HCT116 (cell line): ENCODE measurements around the gene GNA12. TPM values are rescaled to one million over a fixed set of nuclear protein-coding genes. Genes with fewer than 3 reads are reported as not detected.

Experiments
- ATAC-seq: fragments of 200-7000 bp; cut with Tn5 transposase; 2 replicates; pipeline ENCODE4 v1.9.1; 2020; ENCODE audit warnings: mild to moderate bottlenecking, moderate library complexity
- BruUV-seq: library from RNA; stranded (reverse); fragments of 400-500 nt; replicated peaks from 2 replicates; lab custom pipeline; 2021; lab: Mats Ljungman, UMichigan
- CTCF ChIA-PET: fragments of 300-600 bp; sonication (Branson Sonifier 250); formaldehyde crosslinking; loops from one replicate; lab custom pipeline; 2021; ENCODE audit warnings: antibody characterized with exemption; lab: Charles Lee
- POLR2A ChIA-PET: fragments of 300-600, 350-600 bp; sonication (Branson Sonifier 250); formaldehyde crosslinking; loops from one replicate; lab custom pipeline; 2021; ENCODE audit warnings: antibody characterized with exemption; lab: Charles Lee
- RAD21 ChIA-PET, 2 experiments: fragments of 300-600 bp; sonication (Branson Sonifier 250); formaldehyde crosslinking; loops; one replicate each; lab custom pipeline; 2023; ENCODE audit warnings: low total read pairs in 2 of 2; ENCODE audit not compliant: uncharacterized antibody in 2 of 2, unreplicated experiment in 2 of 2, low non-redundant PET in 1 of 2; lab: Charles Lee
- DNase-seq: peaks from one replicate; pipeline ENCODE4 v3.0.0-alpha.2; 2010; ENCODE audit warnings: low read depth, low spot score
- H2AFZ ChIP-seq: fragments of 200-600 bp; shearing (Covaris generic), sonication (generic); 2 replicates; pipeline ENCODE4 v1.6.1; 2017; ENCODE audit warnings: low read depth, mixed run types, mixed read lengths, antibody characterized with exemption, low read length; ENCODE audit not compliant: poor library complexity, severe bottlenecking
- H3K27ac ChIP-seq: 2 replicates; pipeline ENCODE4 v1.5.1; 2012; ENCODE audit warnings: low read depth, low read length
- H3K27me3 ChIP-seq: fragments of 200-600 bp; sonication (generic); 2 replicates; pipeline ENCODE4 v1.6.1; 2016; ENCODE audit warnings: mixed run types, low read length, mixed read lengths; ENCODE audit not compliant: insufficient read depth
- H3K36me3 ChIP-seq, 2 experiments: fragments of 200-500 bp in 1 of 2; fragments of 200-600 bp in 1 of 2; sonication (Bioruptor generic) in 1 of 2; sonication (generic) in 1 of 2; 2 replicates each; pipeline versions ENCODE4 v1.5.1 to v1.6.1; 2014 to 2016; ENCODE audit warnings: low read length in 2 of 2, inconsistent platforms in 1 of 2, mixed read lengths in 1 of 2, mixed run types in 1 of 2; ENCODE audit not compliant: insufficient read depth in 2 of 2, control insufficient read depth in 1 of 2
- H3K4me1 ChIP-seq, 2 experiments: fragments of 200-600 bp in 1 of 2; sonication (generic) in 1 of 2; 2 replicates each; pipeline versions ENCODE4 v1.5.1 to v1.6.1; 2012 to 2017; ENCODE audit warnings: low read length in 2 of 2, inconsistent platforms in 1 of 2, mild to moderate bottlenecking in 1 of 2, mixed read lengths in 1 of 2, mixed run types in 1 of 2, moderate library complexity in 1 of 2; ENCODE audit not compliant: insufficient read depth in 2 of 2, control insufficient read depth in 1 of 2
- H3K4me2 ChIP-seq: fragments of 200-600 bp; sonication (generic); 2 replicates; pipeline ENCODE4 v1.6.1; 2017; ENCODE audit warnings: mixed run types, low read length, mixed read lengths
- H3K4me3 ChIP-seq, 2 experiments: fragments of 200-600 bp in 1 of 2; sonication (generic) in 1 of 2; replicated peaks in 1 of 2; 2 replicates each; pipeline ENCODE4 v1.5.1; 2011 to 2016; ENCODE audit warnings: low read length in 2 of 2, control low read depth in 1 of 2, low read depth in 1 of 2, mild to moderate bottlenecking in 1 of 2, mixed read lengths in 1 of 2, mixed run types in 1 of 2
- H3K79me2 ChIP-seq: fragments of 200-600 bp; sonication (generic); 2 replicates; pipeline ENCODE4 v1.6.1; 2017; ENCODE audit warnings: mild to moderate bottlenecking, mixed run types, low read length, moderate library complexity, mixed read lengths; ENCODE audit not compliant: insufficient read depth
- H3K9ac ChIP-seq: fragments of 200-600 bp; sonication (generic); 2 replicates; pipeline ENCODE4 v1.6.1; 2016; ENCODE audit warnings: low read length, mixed read lengths
- H3K9me2 ChIP-seq: fragments of 200-600 bp; sonication (generic), shearing (Covaris generic); 2 replicates; pipeline ENCODE4 v1.6.1; 2017; ENCODE audit warnings: mixed run types, mild to moderate bottlenecking, moderate library complexity; ENCODE audit not compliant: insufficient read depth
- H3K9me3 ChIP-seq, 2 experiments: fragments of 200-500 bp in 1 of 2; fragments of 200-600 bp in 1 of 2; sonication (Bioruptor generic) in 1 of 2; sonication (generic) in 1 of 2; 2 replicates each; pipeline ENCODE4 v1.6.1; 2014 to 2017; ENCODE audit warnings: low read length in 2 of 2, mixed read lengths in 2 of 2, inconsistent platforms in 1 of 2, low read depth in 1 of 2, mild to moderate bottlenecking in 1 of 2, mixed run types in 1 of 2, moderate library complexity in 1 of 2; ENCODE audit not compliant: control insufficient read depth in 1 of 2, insufficient read depth in 1 of 2
- H4K20me1 ChIP-seq: fragments of 200-600 bp; sonication (generic), shearing (Covaris generic); 2 replicates; pipeline ENCODE4 v1.6.1; 2017; ENCODE audit warnings: mixed run types, mild to moderate bottlenecking, moderate library complexity; ENCODE audit not compliant: insufficient read depth
- CBX3 ChIP-seq: IDR thresholded peaks from 2 replicates; pipeline ENCODE4 v1.6.1; 2012; ENCODE audit warnings: low read depth
- CEBPB ChIP-seq: IDR thresholded peaks from 2 replicates; pipeline ENCODE4 v1.6.1; 2012; ENCODE audit warnings: low read depth
- EGR1 ChIP-seq: IDR thresholded peaks from 2 replicates; pipeline ENCODE4 v1.6.1; 2012; ENCODE audit warnings: low read depth
- EZH2phosphoT487 ChIP-seq: fragments of 200-600 bp; IDR thresholded peaks from 2 replicates; pipeline ENCODE4 v1.6.1; 2018; ENCODE audit warnings: antibody characterized with exemption, borderline replicate concordance
- POLR2A ChIP-seq: IDR thresholded peaks from 2 replicates; pipeline ENCODE4 v1.7.0; 2011; ENCODE audit warnings: borderline replicate concordance; ENCODE audit not compliant: insufficient read depth, insufficient read length; ENCODE audit errors: extremely low read depth
- SP1 ChIP-seq: IDR thresholded peaks from 2 replicates; pipeline ENCODE4 v1.6.1; 2012; ENCODE audit warnings: low read depth
- SRF ChIP-seq: IDR thresholded peaks from 2 replicates; pipeline ENCODE4 v1.6.1; 2012; ENCODE audit warnings: low read depth
- TCF7L2 ChIP-seq: IDR thresholded peaks from 2 replicates; pipeline ENCODE4 v1.7.0; 2011; ENCODE audit warnings: borderline replicate concordance, inconsistent platforms; ENCODE audit not compliant: insufficient read depth, insufficient read length; ENCODE audit errors: extremely low read depth
- YY1 ChIP-seq: IDR thresholded peaks from 2 replicates; pipeline ENCODE4 v1.6.1; 2011; ENCODE audit warnings: low read length, low read depth, moderate library complexity, mild to moderate bottlenecking; ENCODE audit not compliant: insufficient replicate concordance; ENCODE audit errors: extremely low read depth
- ZNF274 ChIP-seq: fragments of 200-500 bp; sonication (Bioruptor generic); IDR thresholded peaks from 2 replicates; pipeline ENCODE4 v1.6.1; 2014; ENCODE audit warnings: mild to moderate bottlenecking, low read depth, low read length, inconsistent platforms
- intact Hi-C: fragments of 100-400 bp; cut with micrococcal nuclease; formaldehyde crosslinking; loops from 2 replicates; pipeline ENCODE4 v1.10.0; 2022
- total RNA-seq: library from RNA; stranded (reverse); gene quantifications from one replicate; pipeline ENCODE4 v1.2.1, GENCODE V29; 2021; ENCODE audit not compliant: unreplicated experiment
- TF ChIP-seq, protein P1 (sequence below): IDR thresholded peaks from 2 replicates; pipeline ENCODE4 v1.6.1; 2012
- TF ChIP-seq, protein P2 (sequence below), 3 experiments: fragments of 200-600 bp in 1 of 3; sonication (generic) in 1 of 3; IDR thresholded peaks in 2 of 3; conservative IDR thresholded peaks in 1 of 3; 2 replicates each; pipeline ENCODE4 v1.5.1; 2012 to 2017; ENCODE audit warnings: low read depth in 2 of 3, low read length in 2 of 3, antibody characterized with exemption in 1 of 3, borderline replicate concordance in 1 of 3, control low read depth in 1 of 3, mild to moderate bottlenecking in 1 of 3, mixed read lengths in 1 of 3, mixed run types in 1 of 3, moderate library complexity in 1 of 3; ENCODE audit not compliant: insufficient read depth in 1 of 3
- TF ChIP-seq, protein P3 (sequence below): IDR thresholded peaks from 2 replicates; pipeline ENCODE4 v1.6.1; 2012; ENCODE audit warnings: low read depth

Gene GNA12
- total RNA-seq, 1 experiment from 2014 or later: 32.6 TPM

DNA sequence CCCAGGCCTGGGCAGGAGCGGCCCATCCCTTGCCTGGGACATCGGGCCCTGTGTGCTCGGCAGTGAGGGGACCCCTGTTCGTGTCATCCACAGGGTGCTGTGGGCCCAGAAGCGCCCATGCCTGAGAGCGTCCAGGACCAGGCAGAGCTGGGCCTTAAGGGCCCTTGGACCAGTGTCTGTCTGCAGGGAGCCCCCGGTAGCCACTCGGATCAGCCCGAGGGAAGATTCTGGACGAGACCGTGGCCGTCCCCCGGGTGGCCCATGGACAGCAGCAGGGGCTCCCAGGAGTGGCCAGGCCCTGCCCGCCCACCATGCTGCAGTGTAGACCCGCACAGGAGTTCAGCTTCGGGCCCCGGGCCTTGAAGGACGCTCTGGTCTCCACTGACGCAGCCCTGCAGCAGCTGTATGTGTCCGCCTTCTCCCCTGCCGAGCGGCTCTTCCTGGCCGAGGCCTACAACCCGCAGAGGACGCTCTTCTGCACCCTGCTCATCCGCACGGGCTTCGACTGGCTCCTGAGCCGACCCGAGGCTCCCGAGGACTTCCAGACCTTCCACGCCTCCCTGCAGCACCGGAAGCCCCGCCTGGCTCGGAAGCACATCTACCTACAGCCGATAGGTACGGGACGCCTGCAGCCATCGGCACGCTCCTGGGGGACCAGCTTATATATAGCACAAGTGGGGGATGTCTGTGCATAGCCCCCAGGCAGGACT lies 143.8 kb downstream of the GNA12 start:
- H3K27ac ChIP-seq: no peak overlapping the region
- H3K4me1 ChIP-seq: peaks cover 8 to 12% of the 10 kb centered on the region in 2 experiments
- H3K36me3 ChIP-seq: no peaks in the 10 kb centered on the region
- no peaks in the 10 kb centered on the region for H3K9me2 ChIP-seq
- no peak for ATAC-seq
- no peak for DNase-seq
- H3K27me3 ChIP-seq: no peaks in the 10 kb centered on the region
- H4K20me1 ChIP-seq: no peaks in the 10 kb centered on the region
- H2AFZ ChIP-seq: no peak overlapping the region
- POLR2A ChIA-PET: no interaction called here
- H3K9ac ChIP-seq: no peak overlapping the region
- RAD21 ChIA-PET: no interaction called here
- TF ChIP-seq CEBPB (no peak), ZNF274 (no peak), TCF7L2 (no peak), SRF (no peak), POLR2A (no peak), YY1 (no peak)
- TF ChIP-seq, protein P1, sequence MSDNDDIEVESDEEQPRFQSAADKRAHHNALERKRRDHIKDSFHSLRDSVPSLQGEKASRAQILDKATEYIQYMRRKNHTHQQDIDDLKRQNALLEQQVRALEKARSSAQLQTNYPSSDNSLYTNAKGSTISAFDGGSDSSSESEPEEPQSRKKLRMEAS: no peak
- TF ChIP-seq, all 23 proteins: peak for 0
- intact Hi-C loops: no loop called here
- Histone ChIP-seq H3K9me3 (no peaks in the 10 kb centered on the region), H3K79me2 (no peaks in the 10 kb centered on the region), H3K4me2 (no peak overlapping the region), H3K4me3 (no peak overlapping the region)
- CTCF ChIA-PET: no interaction called here
- BruUV-seq: no TSS peak

DNA sequence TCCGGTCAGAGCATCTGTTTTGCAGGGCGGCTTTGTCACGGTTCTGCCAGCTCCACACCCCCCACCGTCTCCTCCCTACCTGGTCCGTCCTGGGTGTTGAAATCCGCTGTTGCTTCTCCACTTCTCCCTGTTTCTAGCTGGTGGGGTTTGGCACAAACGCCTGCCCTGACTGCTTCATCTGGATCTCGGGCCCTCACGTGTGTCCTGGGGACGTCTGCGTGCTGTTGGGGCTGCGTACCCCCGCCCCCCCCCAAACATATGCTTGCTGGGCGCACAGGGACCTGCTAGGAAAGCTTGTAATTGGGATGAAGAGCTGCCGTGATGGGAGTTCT lies 144.9 kb downstream of the GNA12 start:
- H3K36me3 ChIP-seq: no peaks in the 10 kb centered on the region
- no TSS peak for BruUV-seq
- no peak overlapping the region for H3K4me3 ChIP-seq
- H3K79me2 ChIP-seq: no peaks in the 10 kb centered on the region
- ChIA-PET POLR2A (no interaction called here), CTCF (no interaction called here), RAD21 (no interaction called here)
- H4K20me1 ChIP-seq: no peaks in the 10 kb centered on the region
- H3K4me1 ChIP-seq: peaks cover 3% of the 10 kb centered on the region in 2 experiments
- no peaks in the 10 kb centered on the region for H3K27me3 ChIP-seq
- H3K4me2 ChIP-seq: no peak overlapping the region
- H3K9ac ChIP-seq: no peak overlapping the region
- DNase-seq: no peak
- H3K9me3 ChIP-seq: no peaks in the 10 kb centered on the region
- no peak for ATAC-seq
- no peak overlapping the region for H3K27ac ChIP-seq
- no peak overlapping the region for H2AFZ ChIP-seq
- intact Hi-C loops: no loop called here
- no peaks in the 10 kb centered on the region for H3K9me2 ChIP-seq
- TF ChIP-seq SP1 (no peak), CBX3 (no peak), TCF7L2 (no peak), POLR2A (no peak), EZH2phosphoT487 (no peak), CEBPB (no peak), SRF (no peak), EGR1 (no peak)
- TF ChIP-seq, protein P2, sequence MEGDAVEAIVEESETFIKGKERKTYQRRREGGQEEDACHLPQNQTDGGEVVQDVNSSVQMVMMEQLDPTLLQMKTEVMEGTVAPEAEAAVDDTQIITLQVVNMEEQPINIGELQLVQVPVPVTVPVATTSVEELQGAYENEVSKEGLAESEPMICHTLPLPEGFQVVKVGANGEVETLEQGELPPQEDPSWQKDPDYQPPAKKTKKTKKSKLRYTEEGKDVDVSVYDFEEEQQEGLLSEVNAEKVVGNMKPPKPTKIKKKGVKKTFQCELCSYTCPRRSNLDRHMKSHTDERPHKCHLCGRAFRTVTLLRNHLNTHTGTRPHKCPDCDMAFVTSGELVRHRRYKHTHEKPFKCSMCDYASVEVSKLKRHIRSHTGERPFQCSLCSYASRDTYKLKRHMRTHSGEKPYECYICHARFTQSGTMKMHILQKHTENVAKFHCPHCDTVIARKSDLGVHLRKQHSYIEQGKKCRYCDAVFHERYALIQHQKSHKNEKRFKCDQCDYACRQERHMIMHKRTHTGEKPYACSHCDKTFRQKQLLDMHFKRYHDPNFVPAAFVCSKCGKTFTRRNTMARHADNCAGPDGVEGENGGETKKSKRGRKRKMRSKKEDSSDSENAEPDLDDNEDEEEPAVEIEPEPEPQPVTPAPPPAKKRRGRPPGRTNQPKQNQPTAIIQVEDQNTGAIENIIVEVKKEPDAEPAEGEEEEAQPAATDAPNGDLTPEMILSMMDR (IDR thresholded peaks at IDR 0.05 in 2 of 3, conservative IDR thresholded peaks at IDR 0.05 in 1 of 3; ENCODE audit: borderline replicate concordance in 1 of 3, insufficient read depth in 1 of 3, low read depth in 2 of 3, low read length in 2 of 3): no peak
- TF ChIP-seq, protein P3, sequence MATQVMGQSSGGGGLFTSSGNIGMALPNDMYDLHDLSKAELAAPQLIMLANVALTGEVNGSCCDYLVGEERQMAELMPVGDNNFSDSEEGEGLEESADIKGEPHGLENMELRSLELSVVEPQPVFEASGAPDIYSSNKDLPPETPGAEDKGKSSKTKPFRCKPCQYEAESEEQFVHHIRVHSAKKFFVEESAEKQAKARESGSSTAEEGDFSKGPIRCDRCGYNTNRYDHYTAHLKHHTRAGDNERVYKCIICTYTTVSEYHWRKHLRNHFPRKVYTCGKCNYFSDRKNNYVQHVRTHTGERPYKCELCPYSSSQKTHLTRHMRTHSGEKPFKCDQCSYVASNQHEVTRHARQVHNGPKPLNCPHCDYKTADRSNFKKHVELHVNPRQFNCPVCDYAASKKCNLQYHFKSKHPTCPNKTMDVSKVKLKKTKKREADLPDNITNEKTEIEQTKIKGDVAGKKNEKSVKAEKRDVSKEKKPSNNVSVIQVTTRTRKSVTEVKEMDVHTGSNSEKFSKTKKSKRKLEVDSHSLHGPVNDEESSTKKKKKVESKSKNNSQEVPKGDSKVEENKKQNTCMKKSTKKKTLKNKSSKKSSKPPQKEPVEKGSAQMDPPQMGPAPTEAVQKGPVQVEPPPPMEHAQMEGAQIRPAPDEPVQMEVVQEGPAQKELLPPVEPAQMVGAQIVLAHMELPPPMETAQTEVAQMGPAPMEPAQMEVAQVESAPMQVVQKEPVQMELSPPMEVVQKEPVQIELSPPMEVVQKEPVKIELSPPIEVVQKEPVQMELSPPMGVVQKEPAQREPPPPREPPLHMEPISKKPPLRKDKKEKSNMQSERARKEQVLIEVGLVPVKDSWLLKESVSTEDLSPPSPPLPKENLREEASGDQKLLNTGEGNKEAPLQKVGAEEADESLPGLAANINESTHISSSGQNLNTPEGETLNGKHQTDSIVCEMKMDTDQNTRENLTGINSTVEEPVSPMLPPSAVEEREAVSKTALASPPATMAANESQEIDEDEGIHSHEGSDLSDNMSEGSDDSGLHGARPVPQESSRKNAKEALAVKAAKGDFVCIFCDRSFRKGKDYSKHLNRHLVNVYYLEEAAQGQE: no peak
- TF ChIP-seq, protein P1: no peak
